Measurements from ENCODE around the gene SCMH1.
"Not testable (repeated sequence)": the region's sequence is repeated elsewhere in the genome, so short reads cannot be mapped to it uniquely, and the experiment has no call there.

Gene SCMH1

DNA sequence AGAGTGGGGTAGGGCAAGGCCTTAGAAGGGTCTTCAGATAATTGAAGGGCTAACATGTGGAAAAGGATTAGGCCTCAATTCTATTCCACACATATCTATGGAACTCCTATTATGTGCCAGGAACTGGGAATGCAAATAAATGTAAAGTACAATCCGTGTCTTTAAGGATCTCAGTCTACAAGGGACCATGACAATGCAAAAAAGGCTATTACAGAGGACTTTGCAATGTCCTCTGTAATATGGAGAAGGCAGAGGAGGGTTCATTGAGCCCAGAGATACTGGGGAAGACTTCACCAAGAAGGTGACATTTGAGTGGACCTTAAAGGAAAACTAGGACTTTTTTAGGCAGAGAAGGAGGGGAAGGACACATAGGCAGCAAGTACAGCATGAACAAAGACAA, 4.5 kb upstream of the SCMH1 start:
- DNase-seq: no peak

DNA sequence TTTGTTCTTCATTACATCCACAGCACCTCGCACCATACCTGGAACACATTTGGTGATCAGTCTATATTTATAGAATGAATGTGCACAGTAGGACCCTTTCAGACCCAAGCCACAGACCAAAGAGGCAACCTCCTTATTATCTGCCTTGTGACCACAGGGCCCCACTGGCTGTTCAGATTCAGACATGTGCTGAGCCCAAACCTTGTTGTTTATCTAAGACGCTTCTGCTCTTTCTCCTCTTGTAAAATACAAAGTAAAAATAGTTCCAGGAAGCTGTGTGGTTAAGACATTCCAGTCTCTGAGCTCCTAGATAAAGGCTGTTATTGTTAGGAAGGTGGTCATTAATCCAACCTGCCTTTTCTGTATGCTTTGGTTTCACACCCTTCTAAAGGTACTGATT, 3.6 kb upstream of the SCMH1 start:
- no peak for DNase-seq

DNA sequence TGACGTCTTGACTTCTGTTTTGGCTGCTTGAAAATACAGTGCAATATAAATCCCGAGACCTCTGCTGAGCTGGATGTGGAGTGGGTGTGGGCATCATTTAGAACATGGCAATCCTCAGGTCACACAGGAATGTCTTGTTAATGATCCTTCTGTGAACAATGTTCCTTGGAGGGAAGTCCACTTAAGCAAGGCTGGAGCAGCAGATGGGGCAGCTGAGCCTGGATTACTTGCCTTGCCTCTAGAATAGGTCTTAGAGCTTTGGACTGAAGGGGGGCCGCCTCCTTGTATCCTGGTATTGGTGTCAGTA, 926 bp upstream of the SCMH1 start:
- no peak for DNase-seq

DNA sequence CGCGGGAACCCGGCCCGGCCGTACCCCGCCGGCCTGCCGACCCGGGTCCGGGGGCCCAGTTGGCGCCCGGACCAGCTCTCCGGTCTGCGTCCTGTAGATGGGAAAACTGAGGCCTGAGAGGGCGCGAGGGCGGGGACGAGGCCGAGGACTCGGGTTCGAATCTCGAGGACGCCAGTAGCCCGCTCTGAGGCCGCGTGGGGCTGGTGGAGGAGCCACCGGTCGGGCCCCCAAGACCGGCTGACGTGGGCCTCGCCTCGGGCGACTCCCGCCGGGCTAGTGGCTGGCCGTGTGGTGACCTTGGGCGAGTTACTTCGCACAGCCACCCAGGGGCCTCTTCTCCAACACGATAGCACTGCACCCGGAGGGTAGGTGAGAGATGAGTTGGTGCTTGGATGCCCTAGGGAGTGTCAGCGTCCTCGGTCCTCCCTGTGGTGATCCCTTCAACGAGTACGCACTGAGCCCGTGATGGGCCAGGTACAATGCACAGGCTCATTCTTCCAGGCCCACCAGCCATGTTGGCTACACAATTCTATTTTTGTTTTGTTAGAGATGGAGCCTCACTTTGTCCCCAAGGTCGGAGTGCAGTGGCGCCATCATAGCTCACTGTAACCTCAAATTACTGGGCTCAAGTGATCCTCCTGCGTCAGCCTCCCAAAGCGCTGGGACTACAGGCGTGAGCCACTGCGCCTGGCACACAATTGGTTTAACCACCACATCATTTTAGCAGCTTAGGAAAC, 404 bp upstream of the SCMH1 start:
- DNase-seq: no peak

DNA sequence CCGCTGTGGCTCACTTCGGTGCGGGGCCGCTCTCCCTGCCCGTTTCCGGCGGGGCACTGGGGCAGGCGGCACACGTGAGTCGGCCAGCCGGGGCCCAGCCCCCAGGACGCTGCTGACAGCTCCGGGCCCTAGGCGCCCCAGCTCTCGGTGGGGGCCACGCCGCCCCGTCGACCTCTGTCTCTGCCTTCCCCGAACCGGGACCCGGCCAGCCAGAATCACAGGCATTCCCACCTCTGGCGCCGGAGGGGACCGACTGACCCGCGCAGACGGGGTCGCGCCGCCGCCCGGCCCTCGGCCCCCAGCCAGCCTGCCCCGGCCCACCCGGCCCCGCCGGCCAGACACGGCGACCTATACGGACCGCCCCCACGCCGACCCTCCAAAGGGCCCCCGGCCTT, 755 bp downstream of the SCMH1 start:
- DNase-seq: no peak

DNA sequence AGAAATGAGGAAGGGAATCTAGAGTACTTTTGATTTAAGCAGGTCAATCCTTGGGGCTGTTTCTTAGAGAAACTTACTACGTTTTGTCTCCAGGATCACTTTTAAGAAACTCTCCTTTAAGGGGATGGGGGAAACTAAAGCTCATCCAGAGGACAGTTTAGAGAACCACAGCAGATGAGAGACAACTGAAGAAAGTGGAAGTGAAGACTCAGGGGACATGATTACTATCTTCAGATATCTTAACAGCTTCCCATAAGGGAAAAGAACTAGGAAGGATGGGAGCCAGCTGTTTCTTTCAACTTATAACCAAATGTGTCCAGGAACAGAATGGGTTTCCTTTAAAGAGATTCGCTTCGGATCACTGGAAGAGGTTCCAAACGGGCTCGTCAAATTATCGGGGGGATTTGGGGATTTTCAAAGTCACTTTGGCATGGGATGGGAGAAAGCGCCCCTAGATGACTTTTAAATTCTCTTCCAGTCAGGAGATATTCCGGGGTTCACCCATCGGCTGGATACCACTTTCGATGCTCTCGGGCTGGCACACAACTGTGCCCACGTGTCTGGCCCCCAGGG, 1.2 kb downstream of the SCMH1 start:
- DNase-seq: no peak

DNA sequence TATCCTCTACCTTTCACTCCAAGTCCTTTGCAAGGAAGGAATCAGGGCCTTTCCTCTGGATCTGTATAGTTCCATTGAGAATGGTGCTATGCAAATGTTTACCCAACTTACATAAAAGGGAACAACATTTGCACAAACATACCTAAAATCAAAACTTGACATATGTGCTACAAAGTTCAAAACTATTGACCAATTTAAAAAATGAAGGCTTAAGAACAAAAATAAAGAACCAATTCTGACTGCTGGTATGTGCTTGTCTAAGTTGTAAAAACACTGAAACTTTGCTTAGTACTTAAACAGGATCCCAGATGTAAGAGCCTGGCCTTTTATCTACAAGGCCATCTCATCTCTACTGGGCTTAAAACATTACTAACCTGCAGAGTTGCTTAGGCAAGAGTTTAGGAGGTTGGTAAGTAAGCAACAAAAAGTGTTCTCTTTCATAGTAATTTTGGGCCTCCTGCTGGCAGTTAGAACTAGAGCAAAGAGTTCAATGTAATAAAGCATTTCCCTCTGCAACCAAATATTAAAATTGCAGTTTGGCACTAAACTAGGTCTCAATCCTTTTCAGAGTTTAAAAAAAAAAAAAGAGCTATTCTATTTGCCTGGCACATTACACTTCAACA, 2.0 kb downstream of the SCMH1 start:
- peak; percentile 49 for DNase-seq

DNA sequence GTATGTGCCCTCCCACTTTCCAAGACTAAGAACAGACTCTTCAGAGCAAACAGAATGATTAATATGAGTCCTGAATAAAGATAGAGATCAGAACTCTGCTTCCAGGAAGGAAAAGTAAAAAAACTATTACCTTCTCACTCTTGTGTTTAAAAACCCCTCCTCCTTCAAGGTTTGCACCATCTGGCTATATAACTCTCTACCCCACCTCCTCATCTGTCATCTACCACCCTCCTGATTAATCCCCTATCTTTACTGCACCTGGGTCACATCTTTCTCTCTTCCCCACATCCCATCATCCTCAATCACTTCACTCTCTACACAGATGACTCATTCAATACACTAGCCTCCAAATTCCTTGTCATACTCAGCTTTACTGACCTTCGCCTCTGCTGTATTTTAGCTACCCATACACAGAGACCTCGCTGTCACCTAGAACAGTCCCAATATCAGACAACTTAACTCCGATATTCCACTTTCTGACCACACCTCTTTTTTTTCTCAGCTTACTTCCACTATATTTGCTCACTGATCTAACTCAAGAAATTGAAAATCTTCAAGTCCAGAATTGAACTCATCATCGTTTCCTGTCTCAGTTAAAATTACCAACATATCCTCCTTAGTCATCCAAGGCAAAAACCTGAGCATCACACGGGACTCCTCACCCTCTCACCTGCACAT, 3.7 kb downstream of the SCMH1 start:
- no peak for DNase-seq

DNA sequence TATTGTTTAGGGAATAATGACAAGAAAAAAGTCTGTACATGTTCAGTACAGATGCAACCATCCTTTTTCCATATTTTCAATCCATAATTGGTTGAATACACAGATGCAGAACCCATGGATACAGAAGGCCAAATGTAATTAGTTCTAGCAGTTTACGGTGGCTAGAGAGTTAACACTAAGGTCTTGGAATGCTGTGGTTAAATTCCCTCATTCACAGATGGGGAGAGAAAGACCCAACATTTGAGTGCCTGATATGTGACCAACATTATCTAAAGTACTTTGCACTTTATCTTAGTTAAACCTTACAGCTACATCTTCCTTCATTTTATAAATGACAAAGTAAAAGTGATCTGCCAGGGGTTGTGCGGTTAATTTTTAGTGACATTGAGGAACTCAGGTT, 5.3 kb downstream of the SCMH1 start:
- no peak for DNase-seq

DNA sequence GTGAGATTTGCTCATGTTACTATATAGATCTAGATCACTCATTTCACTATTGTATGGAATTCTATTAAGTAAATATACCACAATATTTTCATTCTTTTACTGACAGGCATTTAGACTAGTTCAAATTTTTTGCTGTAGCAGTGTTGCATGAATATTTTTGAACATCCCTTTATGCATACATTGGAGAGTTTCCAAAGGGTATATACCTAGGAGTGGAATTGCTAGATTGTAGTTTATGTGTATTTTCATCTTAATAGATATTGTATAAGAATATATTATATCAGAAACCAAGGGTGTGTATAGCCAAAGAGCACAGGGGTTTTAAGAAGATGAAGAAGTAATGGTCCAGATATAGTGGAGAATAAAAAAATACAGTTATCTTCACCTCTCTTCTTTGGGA, 6.2 kb downstream of the SCMH1 start:
- no peak for DNase-seq

DNA sequence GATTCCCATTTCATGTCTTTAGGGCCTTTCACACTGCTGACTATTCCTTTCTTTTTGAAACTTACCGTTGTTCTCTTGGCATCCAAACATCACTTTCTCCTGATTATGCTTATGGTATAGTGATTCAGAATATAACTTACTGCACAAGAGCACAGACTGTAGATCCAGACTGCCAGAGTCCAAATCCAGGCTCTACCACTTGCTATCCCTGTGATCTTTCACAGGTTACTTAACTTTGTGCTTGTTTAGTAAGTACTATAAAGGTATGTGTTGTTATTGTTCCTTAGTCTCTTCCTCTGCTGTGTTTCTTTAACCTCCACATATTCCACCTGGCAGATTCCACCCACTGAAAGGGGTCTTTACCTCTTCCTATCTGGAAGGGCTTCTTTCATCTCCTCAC, 8.4 kb downstream of the SCMH1 start:
- DNase-seq: no peak

DNA sequence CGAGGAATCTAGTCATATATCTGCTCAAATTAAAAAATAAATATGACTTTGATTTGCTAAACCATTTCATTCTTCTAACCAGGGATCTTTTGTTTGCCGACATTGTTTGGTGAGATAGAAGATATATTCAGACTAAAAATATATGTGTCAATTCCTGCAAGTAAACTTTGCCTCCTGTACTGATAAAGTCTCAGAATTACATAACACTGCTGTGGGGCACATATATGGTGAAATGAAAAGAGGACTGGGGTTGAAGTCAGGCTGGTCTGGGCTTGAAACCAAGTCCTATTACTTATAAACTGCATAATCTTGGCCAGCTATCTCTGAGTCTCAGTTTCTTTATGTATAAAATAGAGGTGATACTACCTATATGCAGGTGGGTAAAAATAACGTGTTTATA, 9.8 kb downstream of the SCMH1 start:
- no peak for DNase-seq

DNA sequence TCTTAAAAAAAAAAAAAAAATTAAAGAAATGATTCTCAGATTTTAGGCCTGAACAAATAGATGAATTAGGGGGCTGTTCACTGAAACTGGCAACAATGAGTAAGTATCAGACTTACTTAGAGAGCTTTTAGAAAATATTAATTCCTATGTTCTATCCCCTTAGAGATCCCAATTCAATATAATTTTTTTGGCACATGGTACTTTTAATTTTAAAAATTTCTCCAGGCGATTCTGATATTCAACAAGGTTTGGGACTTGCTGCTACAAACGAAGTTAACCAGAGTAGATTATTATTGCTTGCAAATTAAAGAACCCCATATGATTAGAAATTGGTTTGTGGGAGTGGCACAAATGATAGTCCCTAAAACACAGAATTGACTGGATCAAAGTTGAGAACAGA, 11.4 kb downstream of the SCMH1 start:
- DNase-seq: no peak

DNA sequence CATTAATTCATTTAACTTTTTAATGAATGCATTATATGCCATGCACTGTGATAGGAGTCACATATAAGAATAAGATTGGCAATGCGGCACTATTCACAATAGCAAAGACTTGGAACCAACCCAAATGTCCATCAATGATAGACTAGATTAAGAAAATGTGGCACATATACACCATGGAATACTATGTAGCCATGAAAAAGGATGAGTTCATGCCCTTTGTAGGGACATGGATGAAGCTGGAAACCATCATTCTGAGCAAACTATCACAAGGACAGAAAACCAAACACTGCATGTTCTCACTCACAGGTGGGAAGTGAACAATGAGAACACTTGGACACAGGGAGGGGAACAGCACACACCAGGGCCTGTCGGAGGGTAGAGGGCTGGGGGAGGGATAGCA, 12.9 kb downstream of the SCMH1 start:
- not testable (repeated sequence) for DNase-seq

DNA sequence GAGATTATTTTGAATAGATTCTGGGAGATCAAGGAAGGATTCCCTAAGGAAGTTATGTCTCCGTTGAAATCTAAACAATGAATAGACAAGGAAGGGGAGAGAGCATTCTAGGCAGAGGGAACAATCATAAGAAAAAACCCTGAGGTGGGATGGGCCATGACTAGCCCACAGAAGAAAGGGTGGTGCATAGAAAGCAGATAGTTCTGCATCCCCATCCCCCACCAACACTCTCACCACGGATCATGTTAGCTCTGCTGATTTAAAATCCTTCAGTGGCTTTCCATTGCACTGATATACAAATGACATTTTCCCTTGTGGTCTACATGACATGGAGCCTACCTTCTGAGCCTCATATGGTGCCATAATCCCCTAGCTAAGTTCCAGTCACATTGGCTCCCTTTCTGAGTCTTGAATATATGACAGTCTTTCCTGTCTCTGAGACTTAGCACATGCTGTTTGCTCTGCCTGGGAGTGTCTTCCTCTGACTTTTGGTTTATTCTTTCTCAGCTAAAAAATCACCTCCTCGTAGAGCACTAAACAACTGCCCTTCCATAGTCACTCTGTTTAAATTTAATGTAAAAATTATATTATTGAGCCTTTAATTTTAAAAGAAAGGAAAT, 15.2 kb downstream of the SCMH1 start:
- DNase-seq: no peak

DNA sequence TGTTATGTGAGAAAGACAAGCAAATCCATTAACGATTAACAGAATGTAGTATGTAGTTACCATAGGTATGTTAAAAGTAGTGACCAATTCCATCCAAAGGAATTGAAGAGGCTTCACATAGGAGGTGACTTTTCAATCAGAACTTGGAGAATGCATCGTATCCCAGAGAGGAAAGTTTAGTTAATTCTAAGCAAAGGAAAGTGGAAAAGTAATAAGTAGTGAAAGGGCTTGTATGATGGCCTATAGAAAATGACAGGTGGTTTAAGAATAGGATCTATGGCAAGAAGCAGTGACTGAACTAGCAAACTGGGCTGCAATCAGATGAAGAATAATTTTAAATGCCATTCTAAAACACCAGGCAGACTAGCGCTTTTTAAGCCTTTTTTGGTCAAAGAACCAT, 16.6 kb downstream of the SCMH1 start:
- DNase-seq: no peak

DNA sequence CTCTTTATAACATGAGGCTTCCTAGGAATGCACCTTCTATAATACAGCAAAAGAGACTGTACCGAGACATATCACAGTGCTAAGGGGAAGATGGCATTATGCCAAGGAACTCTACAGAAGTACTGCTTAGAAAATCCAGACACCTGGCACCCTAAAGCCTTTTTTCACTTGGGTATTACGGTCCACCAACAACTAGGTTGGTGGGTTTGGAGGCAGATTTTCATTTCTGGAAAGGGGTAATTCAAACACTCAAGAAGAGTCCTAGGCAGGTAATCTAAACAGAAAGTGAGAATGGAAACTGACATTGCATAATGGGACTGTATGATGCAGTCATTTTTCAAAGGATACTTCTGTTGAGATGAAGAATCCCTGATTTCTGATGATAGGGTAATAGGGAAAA, 19.6 kb downstream of the SCMH1 start:
- DNase-seq: no peak

DNA sequence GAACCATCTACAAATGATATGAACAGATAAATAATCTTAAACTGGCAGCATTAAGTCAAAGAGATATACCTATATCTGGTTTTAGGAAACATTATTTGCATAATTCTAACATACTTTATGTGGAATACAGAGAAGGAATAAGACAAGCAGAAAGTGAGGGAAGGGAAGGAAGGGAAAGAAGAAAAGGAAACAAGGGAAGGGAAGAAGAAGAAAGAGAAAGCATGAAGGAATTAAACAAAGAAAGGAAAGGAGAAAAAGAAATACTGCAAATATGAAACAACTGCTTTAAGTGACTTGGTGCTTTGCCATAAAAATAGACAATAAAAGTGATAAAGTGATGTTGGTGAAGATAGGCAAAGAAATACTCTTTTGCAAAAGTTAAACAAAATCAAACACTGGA, 20.1 kb downstream of the SCMH1 start:
- DNase-seq: no peak

DNA sequence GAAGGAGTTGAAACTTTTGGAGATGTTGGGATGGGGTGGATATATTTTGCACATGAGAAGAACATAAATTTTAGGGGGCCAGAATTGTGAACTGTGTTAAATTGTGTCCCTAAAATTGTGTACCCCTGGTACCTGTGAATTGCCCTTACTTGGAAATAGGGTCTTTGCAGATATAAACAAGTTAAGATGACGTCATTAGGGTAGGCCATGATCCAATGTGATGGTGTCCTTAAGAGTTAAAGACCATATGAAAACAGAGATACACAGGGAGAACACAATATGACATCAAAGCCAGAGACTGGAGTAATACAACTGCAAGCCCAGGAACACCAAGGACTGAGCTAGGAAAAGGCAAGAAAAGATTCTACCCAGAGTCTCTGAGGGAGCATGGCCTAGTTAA, 24.0 kb downstream of the SCMH1 start:
- DNase-seq: no peak

DNA sequence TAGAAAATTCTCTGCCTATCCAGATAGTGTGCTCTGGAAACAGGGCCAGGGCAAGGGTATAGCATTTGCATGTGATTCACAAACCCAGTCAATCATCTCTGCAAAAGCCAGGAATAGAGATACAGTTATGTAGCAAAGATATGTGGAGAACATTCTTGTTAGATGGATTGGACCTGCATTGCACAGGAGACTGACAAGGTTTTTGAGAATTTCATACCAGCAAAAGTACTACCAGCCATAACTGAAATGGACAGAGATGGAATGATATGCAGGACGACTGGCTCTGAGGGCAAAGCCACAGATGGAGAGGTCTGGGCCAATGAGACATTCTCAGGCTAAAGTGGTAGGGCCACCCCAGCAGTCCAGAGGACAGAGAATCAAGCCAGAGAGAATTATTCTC, 24.7 kb downstream of the SCMH1 start:
- no peak for DNase-seq

DNA sequence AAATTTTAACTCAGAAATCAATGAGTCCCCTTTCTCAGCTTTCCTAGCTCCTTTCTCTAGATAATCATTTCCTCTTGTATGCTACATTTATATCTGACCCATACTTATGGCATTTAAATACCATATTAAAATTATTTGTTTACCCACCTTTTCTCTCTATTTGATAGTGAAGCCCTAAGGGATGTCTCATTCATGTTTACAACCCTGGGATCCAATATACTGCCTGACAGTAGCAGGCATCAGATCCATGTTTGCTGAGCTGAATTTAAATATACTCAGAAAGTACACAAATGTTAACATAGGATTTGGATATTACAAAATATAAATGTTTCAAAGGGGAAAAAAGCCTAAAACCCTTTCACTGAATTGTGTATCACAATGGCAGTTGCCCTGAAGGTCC, 26.5 kb downstream of the SCMH1 start:
- no peak for DNase-seq

DNA sequence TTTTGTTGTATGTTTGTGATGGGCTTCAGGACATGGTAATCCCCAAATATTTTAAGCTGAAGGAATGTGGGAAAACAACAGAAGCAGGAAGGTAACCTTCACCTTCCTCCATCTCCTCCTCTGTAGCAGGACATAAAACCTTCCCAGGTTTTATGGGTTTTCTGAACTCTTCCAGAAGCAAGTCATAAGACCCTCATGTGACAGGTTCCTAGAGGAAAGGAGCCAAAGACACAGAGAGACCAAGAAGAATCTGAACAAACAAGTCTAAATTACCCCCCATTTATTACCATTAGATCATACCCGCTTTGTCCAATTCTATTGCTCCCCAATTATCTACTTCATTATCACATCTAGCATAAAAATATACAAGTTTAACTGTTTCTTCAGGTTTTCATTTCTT, 28.8 kb downstream of the SCMH1 start:
- no peak for DNase-seq

DNA sequence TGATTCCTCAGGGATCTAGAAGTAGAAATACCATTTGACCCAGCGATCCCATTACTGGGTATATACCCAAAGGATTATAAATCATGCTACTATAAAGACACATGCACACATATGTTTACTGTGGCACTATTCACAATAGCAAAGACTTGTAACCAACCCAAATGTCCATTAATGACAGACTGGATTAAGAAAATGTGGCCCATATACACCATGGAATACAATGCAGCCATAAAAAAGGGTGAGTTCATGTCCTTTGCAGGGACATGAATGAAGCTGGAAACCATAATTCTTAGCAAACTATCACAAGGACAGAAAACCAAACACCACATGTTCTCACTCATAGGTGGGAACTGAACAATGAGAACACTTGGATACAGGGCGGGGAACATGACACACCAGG, 30.5 kb downstream of the SCMH1 start:
- not testable (repeated sequence) for DNase-seq

DNA sequence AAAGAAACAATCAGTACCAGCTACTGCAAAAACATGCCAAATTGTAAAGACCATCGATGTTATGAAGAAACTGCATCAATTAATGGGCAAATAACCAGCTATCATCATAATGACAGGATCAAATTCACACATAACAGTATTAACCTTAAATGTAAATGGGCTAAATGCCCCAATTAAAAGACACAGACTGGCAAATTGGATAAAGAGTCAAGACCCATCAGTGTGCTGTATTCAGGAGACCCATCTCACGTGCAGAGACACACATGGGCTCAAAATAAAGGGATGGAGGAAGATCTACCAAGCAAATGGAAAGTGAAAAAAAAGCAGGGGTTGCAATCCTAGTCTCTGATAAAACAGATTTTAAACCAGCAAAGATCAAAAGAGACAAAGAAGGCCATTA, 35.1 kb downstream of the SCMH1 start:
- DNase-seq: not testable (repeated sequence)

Data from NCI-H446 treated with DMSO at 0.1 percent for 48 hours (cell line).